Kidney (tissue), 14 donors: ENCODE results near the gene RAB4B. TPM values are rescaled to one million over a fixed set of nuclear protein-coding genes. Genes with fewer than 3 reads are reported as not detected.

Source experiments
- DNase-seq, 5 donors: peaks; one replicate each; pipeline ENCODE4 v3.0.0-alpha.2; 2013 to 2020
- FAIRE-seq: peaks from 2 replicates; lab custom pipeline; 2012; peaks lifted over from hg19 to GRCh38; lab: Jason Lieb, UNC
- H3K27ac ChIP-seq, 2 donors: one replicate each; pipeline ENCODE4 v1.7.0; 2013; ENCODE audit warnings: low read depth in 2 of 2, low read length in 2 of 2, inconsistent platforms in 1 of 2
- H3K27me3 ChIP-seq: one replicate; pipeline ENCODE4 v1.7.1; 2013; ENCODE audit warnings: low read length, inconsistent platforms; ENCODE audit not compliant: control insufficient read depth, insufficient read depth
- H3K36me3 ChIP-seq, 3 donors: one replicate each; pipeline versions ENCODE4 v1.7.0 to v1.7.1; 2013; ENCODE audit warnings: low read length in 3 of 3, control low read depth in 1 of 3, inconsistent platforms in 1 of 3; ENCODE audit not compliant: insufficient read depth in 3 of 3, control insufficient read depth in 2 of 3
- H3K4me1 ChIP-seq, 3 donors: one replicate each; pipeline versions ENCODE4 v1.7.0 to v1.7.1; 2013; ENCODE audit warnings: low read length in 3 of 3, inconsistent platforms in 1 of 3, low read depth in 1 of 3; ENCODE audit not compliant: control insufficient read depth in 2 of 3, insufficient read depth in 2 of 3
- H3K4me3 ChIP-seq, 3 donors: one replicate each; pipeline versions ENCODE4 v1.7.0 to v1.8.1; 2013; ENCODE audit warnings: low read length in 3 of 3, control low read depth in 1 of 3, inconsistent platforms in 1 of 3
- H3K9ac ChIP-seq, 3 donors: one replicate each; pipeline versions ENCODE4 v1.7.0 to v1.7.1; 2013; ENCODE audit warnings: low read length in 3 of 3, control low read depth in 1 of 3, inconsistent platforms in 1 of 3
- H3K9me3 ChIP-seq, 3 donors: one replicate each; pipeline versions ENCODE4 v1.7.0 to v1.7.1; 2013; ENCODE audit warnings: low read length in 3 of 3, control low read depth in 1 of 3, inconsistent platforms in 1 of 3; ENCODE audit not compliant: control insufficient read depth in 2 of 3, insufficient read depth in 1 of 3
- CTCF ChIP-seq: IDR thresholded peaks from 3 replicates; pipeline ENCODE4 v1.5.1; 2012; ENCODE audit warnings: mild to moderate bottlenecking, moderate library complexity, borderline replicate concordance; ENCODE audit not compliant: insufficient read depth; ENCODE audit errors: extremely low read depth
- intact Hi-C: fragments of 100-400 bp; cut with DNase I; formaldehyde crosslinking; loops from one replicate; pipeline ENCODE4 v1.11.1; 2022
- polyA plus RNA-seq: library from polyadenylated mRNA; stranded (reverse); fragments of 350-450 nt; fragmentation: Illumina TruSeq; extraction: RNeasy Lipid Tissue Mini Kit (QIAGEN cat#74804); gene quantifications from one replicate; pipeline ENCODE4 v1.2.3, GENCODE V29; 2014; ENCODE audit warnings: low read depth, low replicate concordance; ENCODE audit not compliant: insufficient read depth
- total RNA-seq: library from RNA; stranded (reverse); fragmentation: NEBNext Ultra II Directional; extraction: Animal tissue kit (Norgen Biotek cat#: 25700); gene quantifications from one replicate; pipeline ENCODE4 v1.2.1, GENCODE V29; 2021
- donor health status: control.
- donor health status: control.
- donor health status: control.
- donor health status: control.
- donor health status: control.
- donor health status: DM: yes; HTN: yes; CAD: no.
- donor health status: Normal renal cell carcinoma (clear cell type).

Gene RAB4B
- total and polyA plus RNA-seq, 2 donors from 2014 or later: 42.1 to 61.7 TPM

- Histone ChIP-seq H3K27ac (no peak overlapping the region), H3K27me3 (no peaks in the 10 kb centered on the region), H3K36me3 (peaks cover 4 to 32% (median 21%) of the 10 kb centered on the region in 3 donors), H3K9ac (no peak overlapping the region), H3K4me1 (no peaks in the 10 kb centered on the region), H3K4me3 (no peak overlapping the region), H3K9me3 (no peaks in the 10 kb centered on the region)
- FAIRE-seq: no peak
- no peak for TF ChIP-seq CTCF
- intact Hi-C loops: no loop called here
- DNase-seq: no peak
Observed at GRCh38 chr19:40739030-40739839, 38.8 kb upstream of the RAB4B start.

- Histone ChIP-seq H3K36me3 (peaks cover 4 to 26% (median 19%) of the 10 kb centered on the region in 3 donors), H3K9ac (no peak overlapping the region), H3K4me1 (peaks cover 0 to 2% (median 0%) of the 10 kb centered on the region in 3 donors), H3K9me3 (no peaks in the 10 kb centered on the region), H3K27me3 (no peaks in the 10 kb centered on the region), H3K27ac (no peak overlapping the region), H3K4me3 (no peak overlapping the region)
- TF ChIP-seq CTCF: no peak
- intact Hi-C loops: no loop called here
- FAIRE-seq: no peak
- no peak for DNase-seq
Observed at GRCh38 chr19:40739871-40740703, 38.0 kb upstream of the RAB4B start.

GRCh38 chr19:40740747-40741146 is 37.3 kb upstream of the RAB4B start:
- peaks cover 4 to 20% (median 14%) of the 10 kb centered on the region in 3 donors for H3K36me3 ChIP-seq
- no peaks in the 10 kb centered on the region for H3K27me3 ChIP-seq
- intact Hi-C loops: no loop called here
- no peak overlapping the region for H3K27ac ChIP-seq
- H3K9ac ChIP-seq: no peak overlapping the region
- no peak for TF ChIP-seq CTCF
- DNase-seq: no peak
- no peak for FAIRE-seq
- H3K9me3 ChIP-seq: no peaks in the 10 kb centered on the region
- H3K4me3 ChIP-seq: no peak overlapping the region
- peaks cover 0 to 4% (median 0%) of the 10 kb centered on the region in 3 donors for H3K4me1 ChIP-seq
